Measurements from ENCODE around the gene AUTS2. TPM values are rescaled to one million over a fixed set of nuclear protein-coding genes. Genes with fewer than 3 reads are reported as not detected.

The AUTS2 gene
- total and polyA plus RNA-seq, 2 experiments from 2014 or later, result 32.0 to 91.0 TPM

DNA sequence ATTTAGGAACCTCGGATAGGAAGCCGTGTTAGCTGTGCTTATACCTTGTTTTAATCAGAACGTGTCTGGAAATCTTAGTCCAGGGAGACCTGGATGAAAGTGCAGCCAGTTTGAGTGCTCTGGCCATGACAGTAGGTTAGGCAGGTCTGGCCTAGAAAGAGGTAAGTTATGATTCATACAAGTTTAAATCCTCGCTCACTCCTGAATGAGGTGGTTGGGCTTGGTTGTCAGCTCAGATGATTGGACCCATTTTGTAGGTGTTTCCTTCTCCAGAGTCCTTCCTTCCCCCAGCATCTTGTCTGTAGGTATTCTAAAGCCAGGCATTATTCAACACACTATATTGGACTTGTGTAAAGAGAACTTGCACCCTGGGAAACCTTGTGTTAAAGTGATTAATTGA, 971.8 kb downstream of the AUTS2 start (continued):
- TF ChIP-seq, protein P1, sequence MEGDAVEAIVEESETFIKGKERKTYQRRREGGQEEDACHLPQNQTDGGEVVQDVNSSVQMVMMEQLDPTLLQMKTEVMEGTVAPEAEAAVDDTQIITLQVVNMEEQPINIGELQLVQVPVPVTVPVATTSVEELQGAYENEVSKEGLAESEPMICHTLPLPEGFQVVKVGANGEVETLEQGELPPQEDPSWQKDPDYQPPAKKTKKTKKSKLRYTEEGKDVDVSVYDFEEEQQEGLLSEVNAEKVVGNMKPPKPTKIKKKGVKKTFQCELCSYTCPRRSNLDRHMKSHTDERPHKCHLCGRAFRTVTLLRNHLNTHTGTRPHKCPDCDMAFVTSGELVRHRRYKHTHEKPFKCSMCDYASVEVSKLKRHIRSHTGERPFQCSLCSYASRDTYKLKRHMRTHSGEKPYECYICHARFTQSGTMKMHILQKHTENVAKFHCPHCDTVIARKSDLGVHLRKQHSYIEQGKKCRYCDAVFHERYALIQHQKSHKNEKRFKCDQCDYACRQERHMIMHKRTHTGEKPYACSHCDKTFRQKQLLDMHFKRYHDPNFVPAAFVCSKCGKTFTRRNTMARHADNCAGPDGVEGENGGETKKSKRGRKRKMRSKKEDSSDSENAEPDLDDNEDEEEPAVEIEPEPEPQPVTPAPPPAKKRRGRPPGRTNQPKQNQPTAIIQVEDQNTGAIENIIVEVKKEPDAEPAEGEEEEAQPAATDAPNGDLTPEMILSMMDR (conservative IDR thresholded peaks at IDR 0.05; ENCODE audit: low read depth in 2 of 2), result no peak
- TF ChIP-seq ZNF114 (CRISPR knock-in tag; IDR thresholded peaks at IDR 0.05), result no peak
- TF ChIP-seq EZH2phosphoT487 (IDR thresholded peaks at IDR 0.05; ENCODE audit: unreplicated experiment), result no peak
- TF ChIP-seq, protein P2, sequence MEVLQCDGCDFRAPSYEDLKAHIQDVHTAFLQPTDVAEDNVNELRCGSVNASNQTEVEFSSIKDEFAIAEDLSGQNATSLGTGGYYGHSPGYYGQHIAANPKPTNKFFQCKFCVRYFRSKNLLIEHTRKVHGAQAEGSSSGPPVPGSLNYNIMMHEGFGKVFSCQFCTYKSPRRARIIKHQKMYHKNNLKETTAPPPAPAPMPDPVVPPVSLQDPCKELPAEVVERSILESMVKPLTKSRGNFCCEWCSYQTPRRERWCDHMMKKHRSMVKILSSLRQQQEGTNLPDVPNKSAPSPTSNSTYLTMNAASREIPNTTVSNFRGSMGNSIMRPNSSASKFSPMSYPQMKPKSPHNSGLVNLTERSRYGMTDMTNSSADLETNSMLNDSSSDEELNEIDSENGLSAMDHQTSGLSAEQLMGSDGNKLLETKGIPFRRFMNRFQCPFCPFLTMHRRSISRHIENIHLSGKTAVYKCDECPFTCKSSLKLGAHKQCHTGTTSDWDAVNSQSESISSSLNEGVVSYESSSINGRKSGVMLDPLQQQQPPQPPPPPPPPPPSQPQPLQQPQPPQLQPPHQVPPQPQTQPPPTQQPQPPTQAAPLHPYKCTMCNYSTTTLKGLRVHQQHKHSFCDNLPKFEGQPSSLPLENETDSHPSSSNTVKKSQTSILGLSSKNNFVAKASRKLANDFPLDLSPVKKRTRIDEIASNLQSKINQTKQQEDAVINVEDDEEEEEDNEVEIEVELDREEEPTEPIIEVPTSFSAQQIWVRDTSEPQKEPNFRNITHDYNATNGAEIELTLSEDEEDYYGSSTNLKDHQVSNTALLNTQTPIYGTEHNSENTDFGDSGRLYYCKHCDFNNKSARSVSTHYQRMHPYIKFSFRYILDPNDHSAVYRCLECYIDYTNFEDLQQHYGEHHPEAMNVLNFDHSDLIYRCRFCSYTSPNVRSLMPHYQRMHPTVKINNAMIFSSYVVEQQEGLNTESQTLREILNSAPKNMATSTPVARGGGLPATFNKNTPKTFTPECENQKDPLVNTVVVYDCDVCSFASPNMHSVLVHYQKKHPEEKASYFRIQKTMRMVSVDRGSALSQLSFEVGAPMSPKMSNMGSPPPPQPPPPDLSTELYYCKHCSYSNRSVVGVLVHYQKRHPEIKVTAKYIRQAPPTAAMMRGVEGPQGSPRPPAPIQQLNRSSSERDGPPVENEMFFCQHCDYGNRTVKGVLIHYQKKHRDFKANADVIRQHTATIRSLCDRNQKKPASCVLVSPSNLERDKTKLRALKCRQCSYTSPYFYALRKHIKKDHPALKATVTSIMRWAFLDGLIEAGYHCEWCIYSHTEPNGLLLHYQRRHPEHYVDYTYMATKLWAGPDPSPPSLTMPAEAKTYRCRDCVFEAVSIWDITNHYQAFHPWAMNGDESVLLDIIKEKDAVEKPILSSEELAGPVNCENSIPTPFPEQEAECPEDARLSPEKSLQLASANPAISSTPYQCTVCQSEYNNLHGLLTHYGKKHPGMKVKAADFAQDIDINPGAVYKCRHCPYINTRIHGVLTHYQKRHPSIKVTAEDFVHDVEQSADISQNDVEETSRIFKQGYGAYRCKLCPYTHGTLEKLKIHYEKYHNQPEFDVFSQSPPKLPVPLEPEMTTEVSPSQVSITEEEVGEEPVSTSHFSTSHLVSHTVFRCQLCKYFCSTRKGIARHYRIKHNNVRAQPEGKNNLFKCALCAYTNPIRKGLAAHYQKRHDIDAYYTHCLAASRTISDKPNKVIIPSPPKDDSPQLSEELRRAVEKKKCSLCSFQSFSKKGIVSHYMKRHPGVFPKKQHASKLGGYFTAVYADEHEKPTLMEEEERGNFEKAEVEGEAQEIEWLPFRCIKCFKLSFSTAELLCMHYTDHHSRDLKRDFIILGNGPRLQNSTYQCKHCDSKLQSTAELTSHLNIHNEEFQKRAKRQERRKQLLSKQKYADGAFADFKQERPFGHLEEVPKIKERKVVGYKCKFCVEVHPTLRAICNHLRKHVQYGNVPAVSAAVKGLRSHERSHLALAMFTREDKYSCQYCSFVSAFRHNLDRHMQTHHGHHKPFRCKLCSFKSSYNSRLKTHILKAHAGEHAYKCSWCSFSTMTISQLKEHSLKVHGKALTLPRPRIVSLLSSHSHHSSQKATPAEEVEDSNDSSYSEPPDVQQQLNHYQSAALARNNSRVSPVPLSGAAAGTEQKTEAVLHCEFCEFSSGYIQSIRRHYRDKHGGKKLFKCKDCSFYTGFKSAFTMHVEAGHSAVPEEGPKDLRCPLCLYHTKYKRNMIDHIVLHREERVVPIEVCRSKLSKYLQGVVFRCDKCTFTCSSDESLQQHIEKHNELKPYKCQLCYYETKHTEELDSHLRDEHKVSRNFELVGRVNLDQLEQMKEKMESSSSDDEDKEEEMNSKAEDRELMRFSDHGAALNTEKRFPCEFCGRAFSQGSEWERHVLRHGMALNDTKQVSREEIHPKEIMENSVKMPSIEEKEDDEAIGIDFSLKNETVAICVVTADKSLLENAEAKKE (CRISPR knock-in tag; IDR thresholded peaks at IDR 0.05), result no peak
- no peak for TF ChIP-seq ZNF331 (CRISPR knock-in tag; IDR thresholded peaks at IDR 0.05; ENCODE audit: low read depth)
- TF ChIP-seq STAT1 (IDR thresholded peaks at IDR 0.05; ENCODE audit: unreplicated experiment), result no peak
- TF ChIP-seq JUNB (IDR thresholded peaks at IDR 0.05; ENCODE audit: unreplicated experiment), result no peak
- TF ChIP-seq POLR2AphosphoS5 (IDR thresholded peaks at IDR 0.05; ENCODE audit: low read depth), result no peak

- no peak overlapping the region for H3K4me3 Mint-ChIP-seq
- no peaks in the 10 kb centered on the region for H3K79me2 ChIP-seq (replicated peaks; ENCODE audit: insufficient read depth)
- no peak for TF ChIP-seq EZH2phosphoT487 (IDR thresholded peaks at IDR 0.05; ENCODE audit: unreplicated experiment)
- TF ChIP-seq, protein P2 (CRISPR knock-in tag; IDR thresholded peaks at IDR 0.05), result no peak
Observed at GRCh38 chr7:70570961-70571360, 972.7 kb downstream of the AUTS2 start.

More at GRCh38 chr7:70570961-70571360, 972.7 kb downstream of the AUTS2 start:
- Histone ChIP-seq H2AFZ (no peak overlapping the region), H3K27me3 (ENCODE audit: insufficient read depth) (no peaks in the 10 kb centered on the region), H3K4me2 (no peak overlapping the region), H3K9me2 (ENCODE audit: insufficient read depth) (no peaks in the 10 kb centered on the region; the same call in 1 of the 2 replicates), H3K27ac (ENCODE audit: low read depth) (no peak overlapping the region), H3K36me3 (ENCODE audit: insufficient read depth) (no peaks in the 10 kb centered on the region), H4K20me1 (replicated peaks; ENCODE audit: insufficient read depth) (no peaks in the 10 kb centered on the region), H3K4me3 (no peak overlapping the region), H3F3A (replicated peaks; ENCODE audit: low read depth) (no peaks in the 10 kb centered on the region), H3K4me1 (ENCODE audit: insufficient read depth) (0 out of 2 replicates have a peak, but pooled peaks cover 4% of the 10 kb centered on the region)
- Mint-ChIP-seq H3K27me3 (ENCODE audit: insufficient read depth, low read depth, poor library complexity) (peaks cover 3% of the 10 kb centered on the region), H3K36me3 (ENCODE audit: low read depth) (no peaks in the 10 kb centered on the region), H3K9me3 (no peaks in the 10 kb centered on the region), H3K27ac (no peak overlapping the region), H3K4me1 (peaks cover 8% of the 10 kb centered on the region)
- no peak for ATAC-seq
- no peak for DNase-seq (ENCODE audit: low spot score)

All from GM23338 (cell line).